Fibroblast of skin of back (primary cell): ENCODE results near the gene EEFSEC.

ENCODE experiments used
- DNase-seq: peaks from one replicate; pipeline ENCODE4 v3.0.0-alpha.2; 2013

EEFSEC gene

DNA sequence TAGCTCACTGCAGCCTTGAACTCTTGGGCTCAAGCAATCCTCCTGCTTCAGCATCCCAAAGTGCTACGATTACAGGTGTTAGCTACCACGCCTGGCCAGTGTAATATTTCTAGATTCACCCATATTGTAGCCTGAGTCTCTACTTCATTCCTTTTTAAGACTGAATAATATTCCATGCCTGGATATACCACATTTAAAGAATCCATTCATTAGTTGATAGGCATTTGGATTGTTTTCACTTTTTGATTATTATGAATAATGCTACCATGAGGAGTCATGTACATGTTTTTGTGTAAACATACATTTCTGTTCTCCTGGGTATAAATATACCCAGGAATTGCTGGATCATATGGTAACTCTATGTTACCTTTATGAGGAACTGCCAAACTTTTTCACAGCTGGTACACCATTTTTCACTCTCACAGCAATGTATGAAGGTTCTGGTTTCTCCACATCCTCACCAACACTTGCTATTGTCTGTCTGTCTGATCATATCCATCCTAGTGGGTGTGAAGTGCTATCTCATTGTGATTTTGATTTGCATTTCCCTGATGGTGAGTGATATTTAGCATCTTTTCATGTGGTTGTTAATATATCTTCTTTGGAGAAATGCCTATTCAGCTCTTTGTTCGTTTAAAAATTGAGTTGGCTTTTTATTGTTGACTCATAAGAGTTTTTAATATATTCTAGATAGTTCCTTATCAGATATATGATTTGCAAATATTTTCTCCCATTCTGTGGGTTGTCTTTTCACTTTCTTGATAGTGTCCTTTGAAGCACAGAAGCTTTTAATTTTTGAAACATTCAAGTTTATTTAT lies 32.6 kb downstream of the EEFSEC start:
- DNase-seq: no peak

DNA sequence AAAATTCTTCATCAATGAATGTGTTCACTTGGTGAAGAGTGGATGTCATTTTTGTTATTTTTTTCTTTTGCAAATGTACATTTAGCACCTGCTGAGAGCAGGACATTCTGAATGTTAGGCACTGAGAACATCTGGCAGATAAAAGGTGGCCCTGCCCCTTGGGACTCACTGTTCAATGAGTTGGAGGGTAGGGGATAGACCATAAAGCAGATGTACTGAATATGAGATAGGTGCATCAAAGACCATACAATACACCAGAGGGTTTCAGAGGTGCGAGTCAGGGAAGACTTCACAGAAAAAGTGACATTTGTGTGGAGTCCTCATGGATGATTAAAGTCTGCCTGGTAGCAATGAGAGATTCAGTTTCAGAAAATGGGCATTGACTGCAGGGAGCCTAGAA lies 34.2 kb downstream of the EEFSEC start:
- DNase-seq: no peak

- DNase-seq: no peak
Measured at GRCh38 chr3:128188326-128188725, 35.0 kb downstream of the EEFSEC start.

DNA sequence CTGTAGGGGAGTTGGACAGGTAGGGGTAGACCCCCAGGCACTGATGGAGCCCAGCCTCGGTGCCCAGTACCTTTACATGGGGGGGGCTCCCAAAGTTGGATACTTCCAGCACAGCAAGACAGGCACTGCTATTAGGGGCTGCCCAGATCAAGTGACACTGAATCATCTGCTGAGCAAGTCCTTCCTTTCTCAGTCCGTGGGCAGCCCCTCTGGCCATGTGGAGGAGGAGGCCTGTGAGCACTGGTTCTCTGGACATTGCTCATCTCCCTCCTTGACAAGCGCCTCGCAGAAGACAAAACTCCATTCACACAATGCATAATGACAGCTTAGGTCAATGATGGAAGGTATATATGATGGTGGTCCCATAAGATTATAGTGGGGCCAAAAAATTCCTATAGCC lies 35.7 kb downstream of the EEFSEC start:
- DNase-seq: no peak

GRCh38 chr3:128190501-128190900 lies 37.2 kb downstream of the EEFSEC start:
- DNase-seq: no peak

DNA sequence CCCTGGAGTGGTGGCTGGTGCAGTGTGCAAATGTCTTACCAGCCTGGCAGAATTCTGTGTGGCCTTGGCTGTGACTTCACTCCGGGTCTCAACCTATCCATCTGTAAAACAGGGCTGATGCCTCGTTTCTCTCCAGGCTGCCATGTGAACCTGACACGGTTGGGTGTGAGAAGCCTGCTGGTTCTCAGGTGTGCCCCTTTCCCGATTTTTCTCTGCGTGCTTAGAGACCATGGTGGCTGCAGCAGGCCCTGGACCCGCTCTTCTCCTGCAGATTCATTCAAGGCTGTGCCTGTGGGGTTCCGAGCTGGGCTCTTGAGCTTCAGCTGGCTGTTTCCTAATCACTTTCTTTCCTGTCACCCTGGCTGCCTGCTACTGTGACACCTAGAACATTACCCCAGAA lies 38.9 kb downstream of the EEFSEC start:
- DNase-seq: no peak

- DNase-seq: no peak
Measured at GRCh38 chr3:128193168-128193567, 39.9 kb downstream of the EEFSEC start.

DNA sequence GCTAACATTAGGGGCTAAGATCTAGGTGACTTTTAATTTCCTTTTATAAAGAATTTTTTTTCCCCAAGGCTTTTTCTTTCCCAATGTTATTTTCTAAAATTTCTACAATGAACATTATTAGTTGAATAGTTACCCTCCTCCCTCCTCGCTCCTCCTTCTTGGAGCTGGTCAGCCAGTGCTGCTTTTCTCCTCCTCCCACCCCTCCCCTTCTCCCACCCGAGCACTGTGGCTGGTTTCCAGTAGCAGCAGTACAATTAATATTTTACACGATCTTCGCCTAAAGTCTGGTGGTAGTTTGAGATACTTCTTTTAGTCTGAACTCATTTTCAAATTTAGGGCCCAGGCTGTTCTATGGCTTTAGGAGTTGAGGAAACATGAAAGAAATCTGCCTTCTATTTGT lies 41.6 kb downstream of the EEFSEC start:
- DNase-seq: no peak

DNA sequence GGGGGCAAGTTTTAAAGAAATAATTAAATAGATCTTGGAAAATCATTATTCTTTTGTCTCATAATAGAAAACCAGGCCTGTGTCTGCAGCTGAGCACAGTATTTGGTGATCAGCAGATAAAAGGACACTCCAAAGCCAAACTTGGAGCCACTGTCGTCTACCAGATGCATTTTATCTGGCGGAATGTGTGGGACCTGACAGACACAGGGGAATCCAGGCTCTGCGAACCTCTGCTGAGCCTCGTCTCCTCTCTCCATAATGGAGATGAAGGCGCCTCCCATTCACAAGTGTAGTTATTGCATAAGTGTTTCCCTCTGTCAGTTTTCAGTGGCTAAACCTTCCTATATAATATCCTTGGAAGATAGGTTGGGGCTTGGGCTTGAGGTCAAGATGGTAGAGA lies 42.1 kb downstream of the EEFSEC start:
- no peak for DNase-seq

GRCh38 chr3:128195802-128196201 lies 42.5 kb downstream of the EEFSEC start:
- DNase-seq: no peak

DNA sequence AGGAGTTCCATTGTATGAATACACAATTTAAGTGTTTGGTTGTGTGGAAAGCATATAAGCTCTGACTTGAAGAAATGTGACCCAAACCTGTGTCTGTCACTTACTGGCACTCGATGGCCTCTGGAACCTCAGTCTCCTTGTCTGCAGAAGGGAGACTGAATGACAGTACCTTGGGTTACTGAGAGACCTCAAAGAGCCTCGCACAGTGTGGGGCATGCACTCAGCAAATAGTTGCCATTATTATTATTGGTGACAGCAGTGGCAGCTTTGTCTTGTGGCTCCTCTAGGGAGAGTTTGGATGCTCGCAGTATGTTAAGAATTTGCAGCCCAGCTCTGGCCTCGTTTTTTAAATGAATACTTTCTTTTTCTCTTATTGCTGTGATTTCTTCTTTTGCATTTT lies 43.4 kb downstream of the EEFSEC start:
- no peak for DNase-seq

- no peak for DNase-seq
Measured at GRCh38 chr3:128197855-128198254, 44.6 kb downstream of the EEFSEC start.

- DNase-seq: no peak
Measured at GRCh38 chr3:128198313-128198712, 45.0 kb downstream of the EEFSEC start.

DNA sequence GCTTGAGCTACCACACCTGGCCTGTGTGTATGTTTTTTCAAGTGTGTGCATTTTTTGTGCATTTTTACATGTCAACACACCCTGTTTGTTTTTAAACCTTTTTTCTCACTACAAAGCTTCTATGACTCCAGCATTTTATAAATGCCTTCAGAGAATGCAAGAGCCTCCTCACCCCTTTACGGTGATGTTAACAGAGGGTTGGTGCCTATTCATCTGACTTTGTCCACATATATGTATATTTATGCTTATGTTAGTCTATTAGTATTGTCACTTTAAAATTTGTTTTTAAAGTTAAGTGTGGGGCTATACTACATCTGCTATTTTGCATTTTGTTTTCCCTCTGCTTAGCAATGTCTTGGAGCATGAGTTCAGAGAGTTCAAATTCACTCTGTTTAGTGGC lies 45.8 kb downstream of the EEFSEC start:
- DNase-seq: no peak

DNA sequence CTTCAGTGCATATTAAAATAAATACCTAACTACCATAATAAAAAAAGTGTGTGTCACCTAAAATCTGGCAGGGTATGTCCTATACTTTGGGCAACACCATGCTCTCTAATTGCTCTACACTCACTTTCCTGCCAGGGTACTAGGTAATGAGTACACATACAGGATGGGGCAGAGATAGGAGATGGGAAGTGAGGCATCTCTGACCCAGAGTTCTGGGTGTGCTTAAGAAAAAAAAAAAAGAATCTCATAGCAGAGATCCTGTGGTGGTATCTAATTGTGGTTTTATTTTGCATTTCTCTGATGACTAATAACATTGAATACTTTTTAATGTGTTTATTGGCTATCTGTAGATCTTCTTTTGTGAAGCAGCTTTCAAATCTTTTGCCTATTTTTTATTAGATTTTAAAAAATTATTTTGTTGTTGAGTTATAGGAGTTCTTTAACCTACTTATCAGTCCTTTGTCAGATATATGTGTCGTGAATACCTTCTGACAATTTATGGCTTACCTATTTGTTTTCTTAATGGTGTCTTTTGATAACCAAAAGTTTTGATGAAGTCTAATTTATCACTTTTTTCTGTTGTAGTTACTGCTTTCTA lies 48.0 kb downstream of the EEFSEC start:
- peak; percentile 22 for DNase-seq

DNA sequence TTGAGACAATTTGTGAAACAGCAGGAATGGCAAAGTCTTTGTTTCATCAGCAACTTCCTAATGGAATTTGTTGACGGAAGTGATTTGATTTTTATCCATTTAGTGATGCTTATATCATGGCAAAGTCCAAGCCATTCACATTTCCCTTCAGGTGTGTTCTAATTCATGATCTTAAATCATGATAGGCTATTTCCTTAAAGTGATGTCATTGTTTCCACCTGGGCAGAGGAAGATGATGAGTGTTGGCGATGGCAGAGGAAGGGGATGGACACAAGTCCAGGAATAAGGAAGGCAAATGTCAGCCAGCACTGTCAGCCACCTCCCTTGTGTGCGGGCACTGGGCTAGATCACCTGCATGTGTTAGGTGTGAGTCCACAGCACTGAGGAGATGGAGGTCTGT lies 49.9 kb downstream of the EEFSEC start:
- no peak for DNase-seq

DNA sequence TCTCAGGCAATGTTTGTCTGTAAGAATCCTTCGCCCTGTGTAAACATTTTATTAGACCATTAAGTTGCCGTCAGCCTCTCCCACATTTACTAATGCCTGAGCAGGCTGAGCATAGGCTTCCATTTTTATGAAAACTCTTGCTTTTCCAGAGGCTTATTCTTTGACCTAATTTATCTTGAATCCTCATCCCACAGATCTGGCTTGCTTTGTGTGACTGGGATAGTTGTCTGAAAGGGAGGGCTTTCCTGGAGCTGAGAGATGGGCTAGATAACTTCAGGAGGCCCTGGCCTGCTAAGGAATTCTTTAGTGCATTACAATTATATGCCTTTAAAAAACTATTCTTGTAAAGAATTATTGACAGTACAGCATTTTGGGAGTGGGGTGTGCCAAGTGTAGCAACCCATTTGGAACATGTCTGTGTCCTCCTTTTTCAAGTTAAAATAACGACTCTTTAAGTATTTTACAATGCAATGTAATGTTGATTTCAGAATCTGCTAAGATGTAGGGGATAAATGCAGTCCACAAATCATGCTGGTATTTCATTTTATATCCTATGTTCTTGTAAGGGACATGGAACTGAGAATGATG lies 52.4 kb downstream of the EEFSEC start:
- no peak for DNase-seq

DNA sequence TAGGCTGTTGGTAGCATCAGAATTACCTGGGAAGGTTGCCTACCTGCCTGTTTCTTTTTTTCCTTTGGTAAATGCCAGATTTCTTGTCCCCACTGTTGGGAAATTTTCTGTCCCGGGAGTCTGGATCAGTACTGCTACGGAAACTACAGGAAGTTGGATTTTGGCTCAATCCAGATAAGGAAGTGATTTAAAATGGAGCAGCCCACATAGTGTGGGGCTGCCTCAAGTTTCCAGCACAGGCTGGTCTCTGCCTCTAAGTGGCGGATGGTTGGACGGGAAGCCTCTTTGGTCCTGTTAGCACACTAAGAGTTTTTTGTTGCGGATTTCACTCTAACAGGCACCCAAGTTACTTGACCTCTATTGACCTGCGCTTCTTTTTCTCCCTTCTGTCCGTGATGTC lies 54.7 kb downstream of the EEFSEC start:
- DNase-seq: no peak

DNA sequence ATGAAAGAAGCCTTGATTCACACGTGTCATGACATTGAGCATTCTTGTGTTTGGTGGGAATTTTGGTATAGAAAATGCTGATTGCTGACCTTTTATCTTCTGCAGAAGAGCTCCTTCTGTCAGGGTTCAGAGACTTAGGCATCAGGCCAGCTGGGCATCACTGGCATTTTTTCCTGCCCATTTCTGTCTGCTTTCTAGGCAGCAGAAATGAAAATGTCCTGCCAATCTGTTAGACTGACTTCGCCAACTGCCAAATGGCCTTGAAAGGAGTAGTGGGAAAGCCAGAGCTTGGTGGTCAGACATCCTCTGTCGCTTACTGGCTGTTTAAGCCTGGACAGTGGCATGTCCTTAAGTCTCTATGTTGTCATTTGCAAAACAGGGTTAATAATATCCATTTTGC lies 57.4 kb downstream of the EEFSEC start:
- DNase-seq: no peak

DNA sequence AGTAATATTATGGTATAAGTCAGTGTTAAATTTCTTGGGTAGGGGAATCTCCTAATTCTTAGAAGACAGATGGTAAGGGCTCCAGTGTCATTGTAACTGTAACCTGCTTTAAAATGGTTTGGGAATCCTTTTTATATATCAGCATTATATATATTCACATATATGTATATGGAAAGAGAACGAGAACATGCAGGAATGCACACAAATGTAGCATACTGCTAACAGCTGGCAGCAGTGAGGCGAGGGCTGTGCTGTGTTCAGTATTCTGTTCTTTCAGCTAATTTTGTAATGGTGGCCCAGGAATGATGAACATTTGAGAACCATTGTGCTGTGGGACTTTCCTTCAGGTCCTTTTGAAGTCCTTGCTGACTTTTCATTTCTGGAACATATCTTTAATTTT lies 60.8 kb downstream of the EEFSEC start:
- DNase-seq: no peak

DNA sequence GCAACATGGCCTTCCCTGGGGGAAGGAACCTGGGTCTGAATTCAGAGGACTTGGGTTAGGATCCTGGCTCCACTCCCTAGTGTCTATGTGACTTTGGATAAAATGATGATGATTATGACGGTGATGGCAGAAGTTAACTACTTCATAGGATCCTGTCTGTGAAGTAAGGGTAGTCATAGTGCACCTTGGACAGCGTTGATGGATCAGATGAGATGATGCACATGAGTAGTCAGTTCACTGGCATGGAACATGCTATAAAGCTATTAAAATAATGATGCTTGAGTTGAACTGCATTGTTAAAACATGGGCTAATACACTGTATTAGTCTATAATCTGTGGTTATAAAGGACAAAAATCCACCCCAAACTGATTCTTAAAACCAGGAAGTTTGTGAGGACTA lies 62.0 kb downstream of the EEFSEC start:
- no peak for DNase-seq

DNA sequence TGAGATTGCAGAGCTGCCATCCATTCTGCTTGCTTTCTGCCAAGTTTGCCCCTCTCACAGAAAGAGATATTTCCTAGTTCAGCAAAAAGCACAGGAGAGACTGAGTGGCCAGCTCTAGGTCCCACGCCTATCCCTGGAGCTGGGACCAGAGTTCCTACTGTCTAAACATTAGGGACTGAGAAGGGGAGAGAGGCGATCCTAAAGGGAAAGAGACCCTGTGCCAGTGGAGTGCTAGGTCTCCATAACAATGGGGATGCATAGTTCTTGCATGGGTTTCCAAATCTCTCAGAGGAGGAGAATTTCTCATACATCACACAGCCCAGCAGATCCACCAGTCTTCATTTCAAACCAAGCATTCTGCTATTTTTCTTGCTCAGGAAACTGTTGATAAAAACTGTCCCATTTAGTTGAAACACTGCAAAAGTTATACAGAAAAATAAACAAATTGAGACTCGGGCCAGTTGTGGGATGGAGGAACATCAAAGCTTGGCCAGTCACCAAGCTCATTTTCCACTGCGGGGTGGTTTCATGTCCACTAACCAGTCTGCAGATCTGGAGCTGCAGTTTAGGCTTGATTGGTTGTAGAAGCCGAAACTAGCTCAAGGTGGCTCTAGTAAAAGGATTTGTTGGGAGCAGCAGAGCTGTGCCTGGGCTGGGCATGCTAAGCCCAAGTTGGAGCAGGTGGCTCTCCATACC lies 62.7 kb downstream of the EEFSEC start:
- DNase-seq: no peak

DNA sequence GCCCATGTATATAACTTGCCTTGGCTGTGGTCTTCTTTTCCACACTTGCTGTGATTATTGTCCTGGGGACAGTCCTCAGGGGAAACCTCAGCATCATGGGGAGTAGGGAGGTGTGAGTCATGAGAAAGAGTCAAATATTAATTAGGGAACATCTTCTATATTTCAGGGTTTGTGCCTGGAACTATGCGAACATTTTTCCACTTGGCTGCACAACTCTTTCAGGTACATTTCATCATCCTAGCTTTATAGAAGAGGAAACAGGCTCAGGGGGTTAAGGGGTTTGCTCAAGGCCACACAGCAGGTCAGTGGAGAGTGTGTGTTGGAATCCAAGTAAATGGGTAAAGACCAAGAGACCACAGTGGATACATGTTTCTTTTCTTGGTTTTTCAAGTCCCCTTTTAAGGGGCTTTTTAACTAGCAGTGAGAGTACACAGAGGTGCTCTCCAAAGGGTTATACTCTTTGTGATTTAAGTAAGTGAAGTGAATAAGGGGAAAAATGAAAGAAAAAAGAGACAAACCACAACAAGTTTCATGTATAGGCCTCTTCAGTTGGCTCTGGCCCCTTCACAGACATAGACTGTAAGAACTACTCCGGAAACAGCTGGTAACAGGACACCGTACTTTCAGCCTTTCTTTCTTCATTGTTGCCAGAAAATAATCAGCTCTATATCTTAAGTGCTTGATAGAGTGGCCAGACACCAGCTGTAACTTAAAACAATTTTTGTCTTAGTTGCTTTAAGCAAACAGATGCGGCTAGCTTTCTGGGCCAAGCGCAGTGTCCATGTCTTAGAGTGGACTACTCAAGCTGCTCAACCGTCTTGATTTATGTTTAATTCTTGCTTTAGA lies 64.6 kb downstream of the EEFSEC start:
- DNase-seq: no peak
